M059J (cell line): ENCODE data around the gene GAD1. TPM values are rescaled to one million over a fixed set of nuclear protein-coding genes. Genes with fewer than 3 reads are reported as not detected.
A peak's percentile ranks its signal among the peaks of the same experiment; 100 is the strongest.

Experiments used
- DNase-seq: peaks from one replicate; pipeline ENCODE4 v3.0.0-alpha.2; 2012; ENCODE audit warnings: low read depth
- total RNA-seq: library from RNA; depleted of rRNA; stranded (reverse); fragments of >200 nt; shearing (Covaris generic); gene quantifications from 2 replicates; pipeline ENCODE4 v1.2.3, GENCODE V29; 2014; rRNA removed

Gene GAD1
- 3.0 and 3.6 TPM in 2 replicates for total RNA-seq

GRCh38 chr2:170816504-170817092 is at the start of gene GAD1:
TSS of gene GAD1 (plus strand) at chr2:170816887. CDS start at chr2:170818592, 1,705 bp downstream.
- peak; percentile 75 for DNase-seq

GRCh38 chr2:170770008-170770605 is 46.6 kb upstream of the GAD1 start, which contains the start of gene ERICH2:
TSS of gene ERICH2 (plus strand) at chr2:170770378. CDS start at chr2:170770682, 304 bp downstream.
- DNase-seq = peak; percentile 56

DNA sequence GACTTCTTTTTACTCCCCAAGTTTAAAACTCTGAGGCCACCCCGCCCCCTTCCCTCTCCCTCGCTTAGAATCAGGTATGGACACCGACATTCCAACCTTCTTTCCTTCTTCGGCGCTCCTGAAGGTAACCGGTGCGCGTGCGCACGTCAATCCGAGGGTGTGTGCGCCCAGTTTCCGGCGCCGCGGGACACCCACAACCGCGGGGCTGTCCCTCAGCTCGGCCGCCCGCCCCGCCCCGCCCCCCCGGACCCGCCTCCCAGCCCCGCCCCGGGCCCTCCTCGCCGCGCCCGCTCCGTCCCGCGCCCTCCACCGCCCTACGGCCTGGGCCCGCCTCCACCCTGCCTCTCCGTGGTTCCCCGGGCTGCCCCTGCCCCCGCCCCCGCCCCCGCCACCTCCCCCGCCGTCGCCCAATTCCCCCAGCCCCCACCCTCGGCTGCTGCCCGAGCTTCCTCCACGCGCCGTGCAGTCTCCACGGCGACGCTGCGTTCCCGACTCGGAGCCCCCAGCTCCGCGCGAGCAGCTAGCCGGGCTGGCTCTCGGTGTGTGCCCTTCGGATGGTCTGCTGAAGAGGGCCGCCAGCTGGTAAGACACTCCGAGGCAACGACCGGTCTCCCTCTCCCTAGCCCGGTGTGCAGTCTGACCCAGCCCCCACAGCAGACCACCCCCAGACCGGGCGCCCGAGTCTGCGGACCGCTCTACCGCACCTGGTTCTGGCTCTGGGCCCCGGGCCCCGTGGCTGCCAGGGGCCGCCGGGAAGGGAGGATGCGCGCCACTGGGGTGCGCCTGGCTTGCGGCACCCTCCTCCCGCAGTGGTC is 45.9 kb upstream of the GAD1 start:
- peak; percentile 71 for DNase-seq

- no peak for DNase-seq
Observed at GRCh38 chr2:170771421-170771937, 45.2 kb upstream of the GAD1 start.

GRCh38 chr2:170772295-170772694 is 44.4 kb upstream of the GAD1 start:
- DNase-seq = no peak

DNA sequence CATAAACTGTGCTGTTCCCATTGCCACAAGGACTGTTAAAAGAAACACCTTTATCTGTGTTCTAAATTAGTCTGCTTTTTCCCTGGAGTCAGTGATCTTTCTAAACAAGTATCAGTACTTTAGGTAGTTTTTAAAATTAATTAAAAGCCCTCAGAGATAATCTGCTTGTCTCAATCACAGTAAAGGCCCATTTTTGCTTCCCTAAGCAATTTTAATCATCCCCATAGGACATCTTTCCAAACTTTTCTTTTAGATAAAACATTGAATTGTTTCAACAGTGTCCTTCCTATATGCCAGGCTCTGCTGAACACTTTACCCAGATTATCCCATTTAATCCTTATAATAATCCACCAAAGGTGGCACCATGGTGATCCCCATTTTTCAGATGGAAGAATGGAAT is 42.6 kb upstream of the GAD1 start:
- no peak for DNase-seq

DNA sequence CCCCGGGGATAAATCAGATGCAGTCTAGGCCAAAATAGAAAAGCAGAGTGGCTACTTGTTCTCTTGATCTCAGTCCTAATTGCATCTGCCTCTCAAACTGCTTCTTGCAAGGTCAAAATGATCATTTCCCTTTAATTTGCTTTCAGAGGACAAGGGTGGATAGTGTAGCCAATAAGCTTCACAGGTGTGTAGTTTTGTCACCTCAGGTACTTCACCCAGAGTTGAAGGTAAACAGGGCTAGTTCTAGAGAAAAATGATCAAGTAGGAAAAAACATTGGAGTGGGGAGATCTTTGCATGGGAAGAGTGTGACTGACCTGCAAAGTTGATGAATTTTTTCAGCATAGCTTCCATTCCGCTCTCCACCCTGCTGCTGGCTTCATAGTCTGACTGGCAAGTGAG is 37.8 kb upstream of the GAD1 start:
- no peak for DNase-seq

- DNase-seq = no peak
Observed at GRCh38 chr2:170779304-170779703, 37.4 kb upstream of the GAD1 start.

- no peak for DNase-seq
Observed at GRCh38 chr2:170782673-170783072, 34.0 kb upstream of the GAD1 start.

- DNase-seq = no peak
Observed at GRCh38 chr2:170783549-170783948, 33.1 kb upstream of the GAD1 start.

GRCh38 chr2:170798996-170799395 is 17.7 kb upstream of the GAD1 start:
- DNase-seq = no peak

DNA sequence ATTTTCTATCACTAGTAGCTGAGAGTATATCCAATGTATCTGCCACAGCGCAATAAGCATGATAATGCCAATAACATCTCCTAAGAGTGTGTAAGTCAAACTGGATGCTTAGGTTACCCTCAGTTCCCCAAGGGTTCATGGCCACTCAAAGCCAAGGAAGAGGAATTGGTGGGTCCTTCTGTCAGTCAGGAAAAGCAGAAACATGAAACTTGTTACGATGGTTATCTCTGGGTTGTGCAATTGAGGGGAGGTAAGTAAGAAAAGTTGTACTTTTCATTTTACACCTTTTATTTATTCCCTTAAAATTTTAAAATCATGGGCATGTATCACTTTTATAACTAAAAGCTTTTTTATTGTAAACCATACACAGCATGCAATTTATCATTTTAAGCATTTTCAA is 10.1 kb upstream of the GAD1 start:
- DNase-seq = no peak

DNA sequence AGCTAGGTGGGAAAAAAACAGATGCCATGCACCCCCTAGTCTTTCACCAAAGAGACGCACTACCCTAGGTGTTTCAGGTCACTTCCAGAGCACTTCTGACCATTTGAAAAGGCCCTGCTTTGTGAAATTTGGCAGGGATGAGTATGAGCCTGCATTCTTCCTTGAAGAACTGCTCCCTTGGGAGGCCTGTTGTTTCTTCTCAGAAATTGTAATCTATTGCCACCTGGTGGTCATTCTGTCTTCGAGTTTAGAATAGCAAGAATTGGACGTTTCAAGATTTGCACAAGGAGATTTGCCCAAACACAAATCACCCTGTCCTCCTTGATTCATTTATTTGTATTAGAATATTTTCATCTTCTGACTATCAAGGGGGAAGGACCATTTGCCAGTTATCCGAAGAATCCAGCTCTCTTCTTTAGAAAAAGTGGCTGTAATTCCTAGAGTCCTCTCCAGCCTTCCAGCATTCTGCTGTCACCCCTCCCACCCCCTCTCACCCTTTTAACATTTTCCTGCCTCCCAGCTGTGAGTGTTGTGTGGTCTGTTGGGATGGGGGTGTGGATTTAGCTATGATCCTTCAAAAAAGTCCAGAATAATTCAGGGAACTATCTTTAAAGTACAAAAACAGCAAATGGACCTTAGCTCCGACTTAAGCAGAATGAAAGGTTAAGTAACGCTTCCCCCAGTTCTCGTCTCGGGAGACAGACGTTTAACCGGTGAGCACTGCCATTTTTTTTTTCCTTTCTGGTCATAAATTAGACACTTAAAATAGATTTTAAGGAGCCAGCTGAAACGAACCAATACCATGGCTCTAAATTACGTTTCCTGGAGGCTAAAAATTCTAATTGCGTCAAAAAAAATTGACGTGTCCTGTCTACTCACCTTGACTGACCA is 3.7 kb upstream of the GAD1 start:
- DNase-seq = peak; percentile 76

DNA sequence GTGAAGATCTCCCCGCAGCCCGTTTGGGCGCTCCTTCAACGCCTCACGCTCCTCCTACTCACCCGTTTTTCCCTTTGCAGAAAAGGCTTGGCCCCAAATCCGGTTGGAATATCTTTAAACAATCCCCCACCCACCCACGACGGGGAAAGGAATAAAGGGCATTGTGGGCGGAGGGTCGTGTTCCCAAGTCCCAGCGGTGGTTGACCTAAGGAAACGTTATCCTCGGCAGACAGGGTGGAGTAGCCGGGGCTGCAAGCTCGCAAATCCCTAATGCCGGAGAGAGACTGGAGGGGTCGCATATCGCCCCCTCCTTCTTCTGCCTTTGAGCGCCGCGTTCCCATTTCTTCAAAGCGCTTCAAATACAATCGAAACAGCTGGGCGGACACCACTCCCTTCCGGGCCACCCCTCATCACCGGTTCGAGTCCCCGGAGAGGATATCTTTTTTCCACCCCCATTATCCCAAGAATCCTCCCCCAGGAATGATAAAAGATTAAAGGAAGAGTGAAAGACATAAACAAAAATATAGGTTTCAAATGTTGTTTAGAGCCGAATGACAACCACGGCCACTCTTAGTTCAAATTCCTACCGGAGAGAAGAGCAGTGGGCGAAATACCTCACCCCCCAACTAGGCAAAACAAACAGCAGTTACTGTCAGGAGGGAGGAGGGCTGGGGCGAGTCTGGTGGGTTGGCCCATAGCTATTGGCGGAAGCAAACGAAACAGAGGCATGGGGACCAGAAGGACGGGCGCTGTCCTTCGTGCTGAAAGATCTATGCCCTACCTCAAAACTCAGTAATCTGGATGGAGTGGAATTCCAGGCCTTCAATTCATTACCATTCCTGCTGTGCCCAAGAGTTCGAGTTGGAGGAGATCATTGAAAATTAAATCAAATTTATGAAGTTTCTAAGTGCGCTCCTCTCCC is 2.8 kb upstream of the GAD1 start:
- peak; percentile 32 for DNase-seq

GRCh38 chr2:170814533-170815230 is 2.0 kb upstream of the GAD1 start:
- no peak for DNase-seq

DNA sequence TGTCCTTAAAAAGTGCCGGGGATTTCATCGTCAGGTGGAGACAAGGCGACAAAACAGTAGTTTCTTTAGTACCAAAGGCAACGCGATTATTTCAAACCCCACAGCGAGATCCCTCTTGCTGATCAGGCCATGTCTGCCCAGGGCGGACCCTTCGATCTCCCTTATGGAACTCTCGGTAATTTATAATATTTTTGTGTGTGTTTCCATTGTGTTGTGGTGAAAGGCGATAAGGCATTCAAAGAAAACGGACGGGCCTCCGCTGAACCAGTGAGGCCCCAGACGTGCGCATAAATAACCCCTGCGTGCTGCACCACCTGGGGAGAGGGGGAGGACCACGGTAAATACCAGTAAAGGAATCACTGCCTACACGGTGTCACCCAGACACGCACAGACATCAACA is 1.4 kb upstream of the GAD1 start:
- DNase-seq = no peak

- peak; percentile 56 for DNase-seq
Observed at GRCh38 chr2:170815746-170816503, 762 bp upstream of the GAD1 start.

GRCh38 chr2:170817093-170818035 is 677 bp downstream of the GAD1 start:
- DNase-seq = peak; percentile 50
